HUDEP-2 (cell line): ENCODE data around the gene ZBTB12.
"Not testable (repeated sequence)": the region's sequence is repeated elsewhere in the genome, so short reads cannot be mapped to it uniquely, and the experiment has no call there.

Source experiments
- DNase-seq, 76 experiments: peaks; one replicate each; lab custom pipeline; 2025; ENCODE audit not compliant: unreplicated experiment in 76 of 76; lab: John Stamatoyannopoulos, UW

ZBTB12 gene

GRCh38 chr6:31877651-31878161, 24.2 kb downstream of the ZBTB12 start:
- DNase-seq, result no peak

DNA sequence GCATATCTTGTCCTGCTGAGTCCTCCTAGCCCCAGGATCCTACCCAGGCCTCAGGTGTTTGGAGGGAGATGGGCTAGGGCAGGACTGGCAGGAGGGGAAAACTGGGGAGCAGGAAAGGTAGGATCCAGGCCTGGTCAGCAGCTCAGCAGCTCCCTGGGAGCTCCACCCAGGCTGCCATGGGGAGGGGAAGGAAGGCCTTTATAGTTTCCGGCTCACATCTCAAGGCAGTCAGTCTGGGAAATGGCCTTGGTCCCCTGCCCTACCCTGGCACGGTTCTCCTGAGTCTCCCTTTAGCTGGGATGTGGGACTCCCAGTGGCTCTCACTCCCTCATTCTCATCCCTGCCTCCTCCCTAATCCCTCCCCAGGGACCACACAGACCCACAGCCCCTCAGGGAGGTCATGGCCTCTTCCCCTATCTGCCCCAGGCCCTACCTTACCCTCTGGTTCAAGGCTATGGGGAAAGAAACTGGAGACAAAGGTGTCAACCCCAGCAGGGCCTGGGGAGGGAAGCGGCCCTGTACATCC, 24.7 kb downstream of the ZBTB12 start:
- no peak for DNase-seq

DNA sequence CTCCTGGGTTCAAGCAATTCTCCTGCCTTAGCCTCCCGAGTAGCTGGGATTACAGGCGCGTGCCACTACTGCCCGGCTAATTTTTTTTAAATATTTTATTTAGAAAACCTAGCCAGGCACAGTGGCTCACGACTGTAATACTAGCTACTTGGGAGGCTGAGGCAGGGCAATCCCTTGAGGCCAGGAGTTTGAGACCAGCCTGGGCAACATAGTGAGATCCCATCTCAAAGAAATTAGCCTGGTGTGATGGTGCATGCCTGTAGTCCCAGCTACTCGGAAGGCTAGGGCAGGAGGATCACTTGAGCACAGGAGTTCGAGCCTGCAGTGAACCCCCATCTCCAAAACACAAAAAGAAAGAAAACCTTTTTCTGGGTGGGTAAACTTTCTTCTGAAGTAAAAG, 25.5 kb downstream of the ZBTB12 start:
- DNase-seq, result no peak

DNA sequence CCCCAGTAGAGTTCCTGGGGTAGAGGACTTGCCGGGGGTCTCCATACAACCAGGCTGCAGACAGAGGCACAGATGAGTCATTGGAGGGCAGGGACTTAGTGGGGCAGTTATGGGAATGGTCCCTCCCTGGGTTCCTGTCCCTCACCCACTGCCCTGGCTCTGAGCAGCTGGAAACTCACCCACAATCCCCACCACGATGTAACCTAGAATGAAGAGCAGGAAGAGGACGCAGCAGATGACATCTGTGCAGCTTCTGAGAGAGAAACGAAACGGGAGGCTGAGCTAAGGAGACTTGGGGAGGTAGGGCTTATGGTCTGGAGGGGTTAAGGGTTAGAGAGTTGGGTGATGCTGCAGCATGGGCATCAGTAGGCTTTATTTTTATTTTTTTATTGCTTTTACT, 26.0 kb downstream of the ZBTB12 start:
- no peak for DNase-seq

- no peak for DNase-seq
These were observed 26.9 kb downstream of the ZBTB12 start for GRCh38 chr6:31874836-31875572.

GRCh38 chr6:31874084-31874670, 27.7 kb downstream of the ZBTB12 start:
- DNase-seq, result no peak

GRCh38 chr6:31871046-31871659, 30.7 kb downstream of the ZBTB12 start:
- DNase-seq, result no peak

GRCh38 chr6:31870385-31870921, 31.4 kb downstream of the ZBTB12 start:
- DNase-seq, result peak in 1 of 76 experiments; percentile 22

GRCh38 chr6:31869343-31869742, 32.5 kb downstream of the ZBTB12 start:
- no peak for DNase-seq

DNA sequence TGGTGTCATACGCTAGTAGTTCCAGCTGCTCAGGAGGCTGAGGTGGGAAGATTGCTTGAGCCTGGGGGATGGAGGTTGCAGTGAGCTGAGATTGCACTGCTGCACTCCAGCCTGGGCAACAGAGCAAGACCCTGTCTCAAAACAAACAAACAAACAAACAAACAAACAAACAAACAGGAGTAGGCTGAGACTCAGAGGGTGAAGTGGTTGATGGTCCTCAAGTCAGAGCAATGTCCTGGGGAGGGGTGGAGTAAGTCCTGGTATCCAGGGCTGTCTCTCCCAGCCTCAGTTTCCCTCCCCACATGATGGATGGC, 33.3 kb downstream of the ZBTB12 start:
- DNase-seq, result not testable (repeated sequence)

- no peak for DNase-seq
These were observed 36.4 kb downstream of the ZBTB12 start for GRCh38 chr6:31865205-31866118.

DNA sequence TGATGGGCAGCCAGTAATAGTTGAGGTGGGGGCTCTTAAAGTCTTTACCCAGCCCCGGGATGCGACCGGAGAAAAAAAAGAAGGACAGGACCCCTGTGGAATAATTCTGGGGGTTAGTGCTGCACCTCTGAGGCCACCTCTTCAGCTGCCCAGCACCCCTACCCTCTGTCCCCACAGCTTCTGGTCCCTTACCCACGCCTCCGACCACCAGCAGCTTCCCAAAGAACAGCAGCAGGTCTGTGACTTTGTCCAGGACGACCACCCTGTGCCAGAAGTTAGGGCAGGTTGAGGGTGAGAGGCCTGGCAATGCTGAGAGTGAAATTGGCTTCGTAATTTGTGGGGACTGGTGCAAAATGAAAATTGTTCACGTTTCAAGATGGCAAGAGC, 37.1 kb downstream of the ZBTB12 start:
- DNase-seq, result no peak

GRCh38 chr6:31864123-31864562, 37.7 kb downstream of the ZBTB12 start:
- not testable (repeated sequence) for DNase-seq

DNA sequence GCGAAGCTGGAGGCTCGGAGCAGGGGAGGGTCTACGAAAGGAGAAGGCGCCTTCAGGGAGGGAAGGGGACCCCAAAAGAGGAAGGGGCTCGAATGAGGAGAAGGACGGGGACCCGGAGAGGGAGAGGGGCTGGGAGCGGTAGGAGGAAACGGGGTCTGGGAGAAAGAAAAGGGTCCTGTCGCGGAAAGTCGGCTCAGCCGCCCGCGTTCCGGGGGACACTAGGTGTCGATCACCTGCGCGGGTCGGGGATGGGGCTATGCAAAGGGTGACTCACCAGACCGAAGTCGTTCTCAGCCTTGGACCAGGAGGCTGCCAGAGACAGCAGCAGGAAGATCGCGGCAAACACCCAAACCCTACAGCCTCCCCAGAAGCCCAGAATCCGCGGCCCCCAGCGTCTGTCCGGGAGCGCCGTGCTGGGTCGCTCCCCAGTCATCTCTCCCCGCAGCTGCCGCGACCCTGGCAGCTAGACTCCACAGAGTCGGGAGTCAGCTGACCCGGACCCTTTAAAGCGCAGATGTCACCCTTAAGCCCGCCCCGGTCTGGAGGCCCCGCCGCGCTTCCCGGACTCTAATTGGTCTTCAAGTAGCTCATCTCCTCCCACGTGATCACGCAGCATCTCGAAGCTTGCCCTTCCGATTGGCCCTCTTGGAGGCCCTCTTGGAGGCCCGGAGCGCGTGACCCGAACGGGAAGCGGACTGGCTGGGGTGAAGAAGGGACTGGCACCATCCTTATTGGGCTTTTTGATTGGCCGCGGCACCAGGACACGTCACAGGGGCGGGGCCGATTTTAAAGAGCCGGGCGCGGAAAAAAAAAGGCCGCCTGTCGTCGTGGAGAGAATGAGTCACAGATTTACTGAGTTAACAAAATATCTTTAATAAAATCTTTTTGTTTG, 39.3 kb downstream of the ZBTB12 start, which contains the start of gene NEU1:
NEU1 (minus strand) TSS at position 478 of the 892 bp plus-strand sequence; CDS start at position 433, 45 bp downstream.
- peak; percentile 83 to 100 (median 100) for DNase-seq

DNA sequence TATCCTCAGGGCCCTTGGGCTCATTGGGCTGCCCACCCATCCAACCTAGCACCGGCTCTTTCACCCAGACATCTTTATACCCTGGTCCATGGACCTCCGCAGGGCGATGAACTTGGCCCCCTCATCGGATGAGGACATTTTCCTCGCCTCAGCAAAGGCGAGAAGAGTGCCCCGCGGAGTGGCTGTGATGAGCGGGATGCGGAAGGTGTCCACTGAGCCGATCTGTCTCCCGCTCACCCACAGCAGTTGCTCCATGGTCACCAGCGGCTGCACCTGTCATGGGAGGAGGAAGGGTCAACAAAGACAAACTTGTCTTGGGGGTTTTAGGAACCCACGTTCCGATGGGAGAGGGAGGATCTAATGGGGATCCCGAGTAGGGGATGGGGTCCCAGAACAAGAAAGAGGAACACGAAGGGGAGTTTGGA, 40.0 kb downstream of the ZBTB12 start:
- DNase-seq, result no peak

- DNase-seq, result no peak
These were observed 40.7 kb downstream of the ZBTB12 start for GRCh38 chr6:31861150-31861549.

- no peak for DNase-seq
These were observed 41.5 kb downstream of the ZBTB12 start for GRCh38 chr6:31860349-31860748.

DNA sequence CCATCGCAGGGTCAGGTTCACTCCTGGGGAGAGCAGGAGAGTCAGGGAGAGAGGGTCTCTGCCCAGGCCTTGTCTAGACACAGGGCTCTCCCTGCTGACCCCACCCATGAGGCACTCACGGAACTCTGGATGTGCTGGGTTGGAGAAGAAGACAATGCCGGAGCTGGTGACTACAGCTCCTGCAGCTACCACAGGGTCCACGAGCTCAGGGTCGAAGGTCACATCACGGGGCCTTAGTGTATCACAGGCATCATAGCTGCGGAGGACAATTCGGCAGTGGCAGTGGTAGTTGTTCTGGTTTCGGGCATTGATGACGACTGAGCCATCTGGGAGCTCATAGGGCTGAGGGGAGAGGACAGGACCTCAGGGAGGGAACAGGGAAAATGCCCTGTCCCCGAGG, 42.0 kb downstream of the ZBTB12 start:
- DNase-seq, result no peak

- no peak for DNase-seq
These were observed 43.2 kb downstream of the ZBTB12 start for GRCh38 chr6:31858707-31859106.
